GM19372 (cell line): ENCODE data around the gene NUDT14.

Experiments
- ATAC-seq: cut with Tn5 transposase; IDR thresholded peaks from one replicate; pipeline ENCODE4 v1.9.1; 2021; ENCODE audit warnings: mild to moderate bottlenecking, low read depth, moderate library complexity; ENCODE audit not compliant: unreplicated experiment

Gene NUDT14

DNA sequence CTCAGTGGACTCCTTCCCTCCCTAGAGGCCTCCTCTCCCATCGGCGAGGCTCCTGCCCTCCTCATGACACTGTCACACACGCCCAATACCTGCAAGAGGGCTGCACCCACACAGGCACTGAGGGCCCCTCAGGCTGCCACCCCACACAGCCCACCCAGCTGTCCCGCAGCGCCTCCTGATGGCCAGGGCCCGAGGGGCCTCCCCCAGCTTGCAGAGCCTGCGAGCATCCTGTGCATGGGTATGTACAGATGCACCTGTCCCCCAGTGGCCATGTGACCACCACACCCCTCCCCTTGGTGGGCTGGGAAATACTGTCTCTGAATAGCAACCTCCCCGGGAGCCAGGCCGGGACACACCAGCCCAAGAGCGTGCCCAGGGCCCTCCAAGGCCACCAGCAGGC, 19.0 kb upstream of the NUDT14 start:
- no peak for ATAC-seq

DNA sequence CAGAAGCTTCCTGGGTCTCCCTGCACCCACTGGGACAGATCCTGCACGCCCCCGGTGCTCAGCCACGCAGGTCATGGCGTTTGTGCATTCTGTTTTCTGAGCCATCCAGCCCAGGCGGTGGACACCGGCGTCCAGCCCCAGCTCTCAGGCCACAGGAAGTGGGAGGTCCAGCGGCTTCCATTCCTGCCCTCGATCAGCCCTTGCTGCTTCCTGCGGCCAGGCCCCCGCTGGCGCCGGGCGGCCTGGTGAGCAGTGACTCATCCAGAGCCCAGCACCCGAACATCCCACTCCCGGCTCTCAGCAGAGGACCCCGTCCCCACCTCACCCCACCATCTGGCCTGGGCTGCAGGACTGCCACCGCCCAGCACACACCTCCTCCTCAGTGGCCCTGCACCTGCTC, 18.0 kb upstream of the NUDT14 start:
- ATAC-seq = no peak

DNA sequence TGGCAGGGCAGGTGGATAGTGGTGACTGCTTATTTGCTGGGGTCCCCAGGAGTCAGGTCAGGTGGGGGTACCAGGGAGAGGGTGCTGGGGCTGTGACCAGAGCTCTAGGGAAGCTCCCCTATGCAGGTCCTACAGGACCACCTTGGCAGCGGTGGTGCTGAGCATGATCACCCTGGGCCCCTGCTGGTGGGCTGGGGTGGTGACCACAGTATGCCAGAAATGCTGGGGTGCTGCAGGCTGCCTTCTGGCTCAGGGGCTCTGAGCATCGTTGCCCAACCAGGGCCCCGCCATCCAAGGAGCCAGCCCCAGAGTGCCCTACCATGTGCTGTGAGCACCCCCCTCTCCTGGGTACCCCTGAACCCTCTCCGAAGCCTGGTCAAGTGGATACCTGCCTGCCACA, 17.5 kb upstream of the NUDT14 start:
- no peak for ATAC-seq

DNA sequence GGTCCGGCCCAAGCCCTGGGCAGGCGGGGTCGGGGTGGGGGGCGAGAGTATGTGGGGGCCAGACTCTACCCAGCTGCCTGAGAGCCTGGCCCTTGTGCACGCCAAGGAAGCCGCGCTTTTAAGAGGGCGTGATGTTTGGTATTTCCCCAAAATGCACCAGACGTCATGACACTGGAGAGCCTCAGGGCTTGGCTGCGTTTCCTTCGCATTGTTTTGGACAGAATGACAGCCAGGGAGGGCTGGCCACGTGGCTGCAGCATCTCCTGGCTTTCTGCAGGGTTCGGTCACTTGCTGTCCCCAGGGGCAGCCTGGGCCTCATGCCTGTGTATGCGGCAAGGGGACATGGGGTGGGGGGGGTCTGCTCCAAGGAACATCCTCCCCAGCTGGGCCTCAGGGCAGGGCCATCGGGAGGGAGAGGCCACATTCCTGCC, 16.1 kb upstream of the NUDT14 start:
- no peak for ATAC-seq

DNA sequence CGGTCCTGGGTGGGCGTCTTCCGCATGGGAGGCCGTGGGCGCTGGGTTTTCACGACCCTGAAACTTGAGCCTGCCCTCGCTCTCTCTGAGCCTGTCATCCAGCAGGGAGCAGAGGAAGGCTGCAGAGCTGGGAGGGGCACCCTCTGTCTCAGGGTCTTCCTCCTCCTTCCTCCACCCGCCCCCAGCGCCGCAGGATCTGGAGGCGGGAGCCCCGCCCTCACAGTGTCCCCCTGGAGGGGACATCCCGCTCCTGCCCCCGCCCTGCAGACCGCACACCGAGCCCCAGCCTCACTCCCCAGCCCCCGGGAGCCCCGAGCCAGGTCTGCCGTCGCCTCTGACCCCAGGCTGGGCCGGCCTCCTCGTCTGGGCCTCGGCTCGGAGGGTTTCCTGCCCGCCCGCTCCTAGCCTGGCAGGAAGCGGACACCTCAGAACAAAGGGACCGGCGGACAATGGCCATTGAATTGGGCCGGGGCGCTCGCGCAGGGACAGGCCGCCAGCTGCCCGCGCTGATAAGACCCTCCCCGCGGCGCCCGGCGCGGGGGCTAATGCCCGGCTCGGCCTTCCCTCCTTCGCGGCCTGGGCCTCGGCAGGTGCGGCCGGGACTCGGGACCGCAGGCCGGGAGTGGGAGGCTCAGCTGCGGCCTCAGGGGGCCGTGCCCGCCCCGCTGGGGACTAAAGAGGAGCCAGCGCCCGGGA, 15.3 kb upstream of the NUDT14 start:
- ATAC-seq = no peak

DNA sequence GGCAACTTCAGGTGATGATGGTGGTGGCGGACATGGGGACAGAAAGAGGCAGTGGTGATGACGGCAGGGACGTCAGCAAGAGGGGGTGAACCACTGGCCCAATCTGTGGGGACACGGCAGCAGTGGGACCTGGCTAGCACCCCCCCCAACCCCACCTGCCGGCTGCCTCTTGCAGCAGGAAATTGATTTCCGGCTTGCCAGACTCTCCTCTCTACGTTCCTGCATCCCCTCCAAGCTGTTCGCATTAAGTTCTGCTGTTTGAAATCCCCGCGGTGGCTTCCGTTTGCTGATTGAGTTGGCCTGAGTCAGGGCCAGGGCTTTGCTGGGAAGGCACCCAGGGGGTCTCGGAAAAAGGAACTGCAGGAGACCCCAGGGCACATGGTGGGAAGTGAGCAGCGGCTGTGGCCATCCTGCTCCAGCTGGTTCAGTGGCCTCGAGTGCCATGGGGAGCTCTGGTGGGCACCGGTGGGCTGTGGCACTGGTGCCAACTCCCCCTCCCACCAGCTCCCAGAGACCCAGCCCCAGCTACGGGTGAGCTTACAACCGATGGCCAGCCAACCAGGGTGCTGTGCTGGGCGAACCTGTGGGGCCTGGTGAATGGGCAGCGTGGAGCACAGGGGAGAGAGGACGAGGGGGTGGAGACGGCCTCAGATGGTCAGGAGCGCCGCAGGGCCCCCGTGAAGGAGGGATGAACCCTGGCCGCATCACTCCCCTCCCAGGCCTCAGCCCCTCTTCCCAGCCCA, 14.6 kb upstream of the NUDT14 start:
- no peak for ATAC-seq

DNA sequence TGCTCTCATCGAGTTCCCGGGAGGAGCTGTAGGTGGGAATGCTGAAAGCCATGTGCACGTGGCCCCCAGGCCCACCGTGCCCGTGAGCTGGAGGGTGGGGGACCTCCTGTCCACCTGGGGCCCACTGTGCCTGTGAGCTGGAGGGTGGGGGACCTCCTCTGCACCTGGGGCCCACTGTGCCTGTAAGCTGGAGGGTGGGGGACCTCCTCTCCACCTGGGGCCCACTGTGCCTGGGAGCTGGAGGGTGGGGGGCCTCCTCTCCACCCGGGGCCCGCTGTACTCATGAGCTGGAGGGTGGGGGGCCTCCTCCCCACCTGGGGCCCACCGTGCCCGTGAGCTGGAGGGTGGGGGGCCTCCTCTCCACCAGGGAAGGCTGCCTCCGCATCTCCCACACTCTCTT, 13.9 kb upstream of the NUDT14 start:
- ATAC-seq = no peak

DNA sequence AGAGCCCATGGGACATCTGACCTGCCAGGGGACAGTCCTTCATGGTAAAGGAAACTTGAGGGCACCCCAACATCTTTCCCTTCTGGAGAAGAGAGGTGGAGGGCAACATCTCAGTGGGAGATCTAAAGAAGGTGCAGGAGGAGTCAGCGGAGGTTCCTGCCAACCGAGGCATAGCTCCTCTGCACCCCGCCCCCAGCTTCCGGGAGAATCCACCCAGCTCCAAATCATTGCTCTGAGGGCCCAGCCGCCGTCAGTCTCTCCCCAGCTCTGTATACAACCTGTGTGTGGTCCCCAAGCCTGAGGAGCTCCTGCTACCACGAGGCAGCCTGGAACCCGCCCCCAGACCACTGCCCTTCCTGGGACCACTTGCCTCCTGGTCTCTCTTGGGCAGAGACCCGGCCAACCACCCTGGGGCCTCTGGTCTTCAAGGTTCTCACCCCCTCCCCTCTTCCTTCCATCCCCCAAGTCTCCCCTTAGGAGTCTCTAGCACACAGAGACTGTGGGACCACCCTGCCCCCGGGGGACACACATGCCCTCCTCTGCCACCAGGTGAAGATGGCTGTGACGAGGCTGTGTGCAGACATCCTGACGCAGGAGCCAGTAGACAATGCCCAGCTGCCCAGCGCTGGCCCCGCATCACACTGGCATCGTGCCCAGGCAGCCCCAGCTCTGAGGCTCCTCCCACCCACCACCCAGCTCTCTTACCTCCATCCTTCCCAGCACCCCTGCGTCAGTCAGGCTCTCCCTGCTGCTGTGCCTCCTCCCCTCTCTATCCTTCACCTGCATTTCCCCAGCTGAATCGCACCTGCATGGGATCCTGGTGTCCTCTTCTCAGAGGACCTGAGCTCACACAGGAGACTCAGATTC, 13.0 kb upstream of the NUDT14 start:
- no peak for ATAC-seq

DNA sequence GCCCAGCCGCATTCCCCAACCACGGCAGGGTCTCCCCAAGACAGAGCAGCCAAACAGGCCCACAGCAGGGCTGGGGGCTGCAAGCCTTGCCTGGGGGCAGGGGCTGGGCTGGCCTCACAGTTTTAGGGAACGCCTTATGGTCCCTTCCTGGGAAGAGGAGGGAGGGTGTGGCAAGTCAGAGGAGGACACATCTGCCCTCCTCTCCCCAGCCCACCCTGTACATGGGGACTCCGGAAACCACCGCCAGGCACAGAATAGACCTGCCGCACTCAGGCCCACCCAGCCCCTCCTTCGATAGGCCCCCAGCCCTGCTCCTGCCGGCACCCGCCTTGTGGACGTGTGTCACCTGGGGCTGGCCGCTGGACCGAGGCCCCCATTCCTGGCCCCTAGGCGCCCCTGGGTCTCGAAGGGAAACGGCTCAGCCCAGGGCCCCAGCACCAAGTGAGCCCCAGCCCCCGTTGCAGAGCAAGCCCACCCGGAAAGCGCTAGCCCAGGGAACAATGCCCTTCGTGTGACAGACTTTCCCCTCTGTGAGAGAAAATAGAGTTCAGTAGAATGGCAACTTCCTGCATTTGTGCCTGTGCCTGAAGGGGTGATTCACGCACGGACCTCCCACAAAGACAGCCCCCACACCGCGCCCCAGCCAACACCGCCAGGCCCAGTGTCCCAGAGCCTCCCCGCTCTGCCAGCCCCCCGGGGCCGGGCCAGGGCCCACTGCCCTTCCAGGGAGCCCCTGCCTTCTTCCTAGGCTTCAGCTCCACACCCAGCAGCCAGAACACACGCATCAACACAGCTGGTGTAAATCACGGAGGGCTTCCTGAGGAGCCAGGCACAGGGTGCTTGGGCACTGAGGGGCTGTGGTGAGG, 12.0 kb upstream of the NUDT14 start:
- ATAC-seq = no peak

DNA sequence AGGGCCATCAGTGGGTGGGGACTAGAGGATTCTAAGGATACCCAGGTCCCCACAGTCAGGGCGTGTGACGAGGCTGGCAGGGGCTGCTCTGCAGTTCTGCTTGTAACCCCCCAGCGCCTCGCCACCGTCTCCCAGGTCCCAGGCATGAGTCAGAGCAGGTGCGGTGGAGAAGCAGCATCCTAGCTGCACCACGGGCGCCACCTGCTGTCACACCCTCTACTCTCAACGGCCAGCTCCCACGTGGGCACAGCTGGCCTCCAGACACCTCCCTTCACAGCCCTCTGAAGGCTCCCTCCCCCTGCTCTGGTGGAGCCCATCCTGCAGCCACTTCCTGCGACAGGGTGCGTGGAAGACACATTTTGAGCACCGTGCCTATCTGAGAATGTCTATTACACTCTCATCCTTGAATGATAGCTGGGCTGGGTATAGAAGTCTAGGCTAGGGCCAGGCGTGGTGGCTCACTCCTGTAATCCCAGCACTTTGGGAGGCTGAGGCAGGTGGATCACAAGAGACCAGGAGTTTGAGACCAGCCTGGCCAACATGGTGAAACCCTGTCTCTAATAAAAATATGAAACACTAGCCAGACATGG, 6.9 kb upstream of the NUDT14 start:
- no peak for ATAC-seq

DNA sequence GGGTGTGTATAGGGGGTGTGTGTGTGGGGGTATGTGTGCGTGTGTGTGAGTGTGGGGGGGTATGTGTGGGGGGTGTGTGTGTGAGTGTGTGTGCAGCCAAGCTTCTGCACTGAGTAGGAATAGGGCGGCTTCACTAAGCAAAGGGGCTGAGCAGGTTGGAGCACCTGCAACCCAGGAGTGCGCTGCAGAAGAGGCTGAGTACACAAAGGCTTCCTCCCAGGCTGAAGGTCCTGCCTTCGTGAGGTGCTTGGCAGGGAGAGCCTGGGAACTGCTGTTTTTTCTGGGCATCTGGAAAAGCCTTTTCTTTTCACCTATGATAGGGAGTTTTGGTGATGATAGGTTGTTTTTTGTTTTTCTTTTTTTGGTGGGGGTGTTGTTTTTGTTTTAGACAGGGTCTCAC, 6.0 kb upstream of the NUDT14 start:
- ATAC-seq = no peak

DNA sequence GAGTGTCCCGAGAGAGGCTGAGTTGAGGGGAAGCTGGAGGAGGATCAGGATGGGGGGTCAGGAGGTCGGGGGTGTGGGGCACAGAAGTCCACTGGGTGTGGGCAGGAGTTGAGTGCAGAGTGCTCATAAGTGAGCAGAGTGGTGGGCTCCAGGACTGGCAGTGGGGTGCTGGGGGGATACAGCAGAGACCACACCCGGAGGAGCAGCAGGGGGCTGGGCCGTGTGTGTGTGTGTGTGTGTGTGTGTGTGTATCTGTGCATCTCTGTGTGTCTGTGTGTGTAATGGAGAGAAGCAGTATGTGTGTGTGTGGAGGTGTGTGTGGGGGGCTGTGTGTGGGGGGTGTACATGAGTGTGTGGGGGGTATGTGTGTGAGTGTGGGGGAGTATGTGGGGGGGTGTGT, 4.9 kb upstream of the NUDT14 start:
- ATAC-seq = no peak

DNA sequence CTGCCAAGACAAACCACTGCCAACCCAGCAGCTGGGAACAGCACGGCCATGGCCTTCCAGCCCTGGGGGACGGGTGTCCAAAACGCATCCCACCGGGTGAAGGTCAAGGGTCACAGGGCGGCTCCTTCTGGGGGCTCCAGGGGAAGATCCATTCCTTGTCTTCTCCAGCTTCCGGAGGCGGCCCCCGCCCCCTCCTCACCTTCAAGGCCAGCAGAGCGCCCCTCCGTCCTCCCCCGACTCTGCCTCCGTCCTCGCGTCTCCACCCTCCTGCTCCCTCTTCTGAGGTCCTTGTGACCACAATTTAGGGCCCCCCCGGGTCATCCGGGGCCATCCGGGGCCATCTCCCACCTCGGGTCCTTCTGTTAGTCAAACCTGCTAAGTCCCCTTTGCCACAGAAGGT, 3.9 kb upstream of the NUDT14 start:
- no peak for ATAC-seq

DNA sequence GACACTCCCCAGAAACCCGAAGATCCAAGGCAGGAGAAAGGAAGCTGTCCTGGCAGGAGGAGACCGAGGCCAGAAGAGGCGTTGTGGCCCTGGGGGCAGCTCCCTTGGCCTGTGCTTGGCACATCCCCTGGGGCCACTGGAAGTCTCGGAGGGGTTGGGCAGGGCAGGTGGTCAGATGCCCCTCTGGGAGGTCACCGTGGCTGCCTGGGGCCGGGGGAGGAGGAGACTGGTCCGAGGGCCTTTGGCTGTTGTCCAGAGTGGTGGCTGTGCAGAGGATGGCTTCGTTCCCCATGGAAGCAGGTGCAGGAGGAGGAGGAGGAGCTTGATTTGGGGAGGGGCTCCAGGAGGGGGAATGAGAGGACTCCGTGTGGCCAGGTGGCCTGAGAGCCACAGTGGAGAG, 3.3 kb upstream of the NUDT14 start:
- ATAC-seq = no peak

DNA sequence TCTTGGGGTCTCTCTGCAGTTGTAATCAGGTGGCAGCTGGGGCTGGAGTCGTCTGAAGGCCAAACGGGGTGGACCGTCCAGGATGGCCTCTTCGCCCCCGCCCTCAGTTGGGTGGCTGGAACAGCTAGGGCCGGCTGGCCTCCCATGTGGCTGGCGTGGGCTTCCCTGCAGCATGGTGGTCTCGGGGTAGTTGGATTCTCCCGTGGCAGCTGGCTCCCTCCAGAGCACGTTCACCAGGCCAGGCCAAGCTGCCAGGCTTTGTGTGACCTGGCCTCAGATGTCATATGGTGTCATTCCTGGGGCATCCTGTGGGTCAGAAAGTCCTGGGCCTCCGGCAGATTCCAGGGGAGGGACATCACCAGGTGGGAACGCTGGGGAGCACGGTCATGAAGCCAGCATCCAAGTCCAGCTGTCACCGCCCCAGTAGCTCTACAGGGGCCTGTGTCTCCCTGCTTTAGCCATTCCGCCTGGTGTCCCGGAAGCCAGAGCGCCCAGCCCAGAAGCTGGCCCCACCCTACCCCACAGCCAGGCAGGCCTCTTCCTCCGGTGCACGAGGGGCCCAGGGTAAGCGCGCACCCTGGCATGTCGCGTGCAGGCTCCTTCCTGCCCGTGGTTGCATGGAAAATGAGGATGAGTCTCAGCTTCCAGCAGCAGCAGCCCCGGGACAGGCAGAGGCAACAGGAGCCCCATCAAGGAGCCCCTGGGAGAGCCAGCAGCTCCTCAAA, 1.3 kb upstream of the NUDT14 start:
- ATAC-seq = no peak

DNA sequence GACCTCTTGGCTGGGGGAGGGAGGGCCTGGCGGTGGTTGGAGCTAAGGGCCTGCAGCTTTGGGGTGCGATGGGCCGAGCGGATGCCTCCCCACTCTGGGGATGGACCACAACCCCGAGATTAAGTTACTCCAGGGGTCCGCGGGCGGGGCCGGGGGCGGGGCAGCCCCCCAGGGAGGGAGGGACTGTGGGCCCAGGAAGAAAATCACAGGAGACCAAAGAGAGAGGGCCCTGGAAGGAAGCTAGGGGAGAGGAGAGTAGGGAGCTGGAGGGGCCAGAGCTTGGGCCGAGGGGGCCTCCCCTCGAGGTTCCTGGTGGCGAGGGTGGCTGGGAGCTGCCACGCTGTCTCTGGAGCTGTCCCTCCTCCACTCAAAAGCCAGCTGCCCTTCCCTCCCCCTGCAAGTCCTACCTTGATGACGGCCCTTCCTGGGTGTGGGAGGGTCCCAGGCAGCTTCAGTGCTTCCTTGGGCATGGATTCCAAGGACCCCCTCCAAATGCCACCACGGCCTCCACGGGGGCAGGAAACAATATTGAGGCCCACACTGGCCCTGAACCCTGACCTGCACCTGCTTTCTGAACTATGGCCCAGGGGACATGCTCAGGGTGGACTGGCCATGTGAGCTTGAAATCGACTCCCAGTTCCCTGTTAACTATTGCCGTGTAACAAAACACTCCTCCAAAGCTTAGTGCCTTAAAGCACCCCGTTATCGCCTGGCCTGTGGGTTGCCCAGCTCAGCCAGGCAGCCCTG, 610 bp upstream of the NUDT14 start:
- ATAC-seq = no peak

DNA sequence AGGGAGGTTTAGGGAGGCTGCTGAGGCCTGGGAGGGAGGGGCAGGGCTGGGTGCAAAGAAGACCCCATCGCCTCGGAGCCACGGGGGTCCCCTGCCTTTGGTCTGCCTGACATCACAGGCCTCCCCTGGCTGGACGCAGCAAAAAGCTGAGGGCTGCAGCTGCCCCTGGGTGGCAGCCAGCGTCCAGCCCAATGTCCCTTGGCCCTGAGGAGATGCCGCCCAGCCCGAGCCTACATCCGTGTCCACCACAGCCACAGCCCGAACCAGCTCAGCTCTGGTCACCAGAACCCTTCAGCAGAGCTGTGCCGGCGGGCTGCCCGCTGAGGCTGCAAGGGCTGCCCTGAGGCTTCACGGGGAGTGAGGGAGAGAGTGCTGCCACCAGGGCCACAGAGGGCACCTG, 1.9 kb downstream of the NUDT14 start:
- ATAC-seq = no peak

DNA sequence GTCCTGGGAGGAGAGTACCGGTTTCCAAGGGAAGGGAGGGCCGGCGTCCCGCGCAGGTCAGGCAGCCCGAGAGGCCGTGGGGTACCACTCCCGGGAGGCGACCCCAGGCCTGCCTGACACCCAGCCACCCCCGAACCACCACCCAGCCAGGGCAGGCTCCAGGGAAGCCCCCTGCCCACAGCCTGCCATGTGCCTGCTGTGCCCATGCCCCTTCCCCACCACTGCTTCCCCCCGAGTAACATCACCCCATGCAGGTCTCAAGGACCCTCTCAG, 2.3 kb downstream of the NUDT14 start:
- ATAC-seq = no peak
